Naive B cell (primary cell): Measurements from ENCODE around the gene GOT1. TPM values are rescaled to one million over a fixed set of nuclear protein-coding genes. Genes with fewer than 3 reads are reported as not detected.

Experiments
- ATAC-seq, 2 donors: fragments of 150-1000 bp; cut with Tn5 transposase; 2 replicates each; pipeline ENCODE4 v1.10.0; 2021; ENCODE audit warnings: low read depth in 2 of 2, mild to moderate bottlenecking in 2 of 2, moderate library complexity in 2 of 2
- DNase-seq: peaks from one replicate; pipeline ENCODE4 v3.0.0; 2022
- H3K27ac Mint-ChIP-seq, 6 donors: one replicate each; pipeline ENCODE4 v1.8.0; 2020 to 2022; ENCODE audit warnings: mild to moderate bottlenecking in 6 of 6, mixed read lengths in 6 of 6, moderate library complexity in 5 of 6, inconsistent platforms in 2 of 6
- H3K27me3 Mint-ChIP-seq, 3 donors: one replicate each; pipeline ENCODE4 v1.8.0; 2021 to 2022; ENCODE audit warnings: mixed read lengths in 3 of 3, mild to moderate bottlenecking in 1 of 3
- H3K36me3 Mint-ChIP-seq, 2 donors: one replicate each; pipeline ENCODE4 v1.8.0; 2020 to 2022; ENCODE audit warnings: mixed read lengths in 2 of 2, inconsistent platforms in 1 of 2, mild to moderate bottlenecking in 1 of 2
- H3K4me1 Mint-ChIP-seq, 3 donors: one replicate each; pipeline ENCODE4 v1.8.0; 2020 to 2022; ENCODE audit warnings: mixed read lengths in 3 of 3, inconsistent platforms in 1 of 3, mild to moderate bottlenecking in 1 of 3, moderate library complexity in 1 of 3
- H3K4me3 Mint-ChIP-seq, 8 donors: one replicate each; pipeline ENCODE4 v1.8.0; 2020 to 2022; ENCODE audit warnings: mild to moderate bottlenecking in 8 of 8, mixed read lengths in 8 of 8, moderate library complexity in 8 of 8, inconsistent platforms in 2 of 8
- H3K9me3 Mint-ChIP-seq, 7 donors: one replicate each; pipeline ENCODE4 v1.8.0; 2020 to 2022; ENCODE audit warnings: mixed read lengths in 7 of 7, mild to moderate bottlenecking in 5 of 7, inconsistent platforms in 2 of 7, moderate library complexity in 1 of 7
- polyA plus RNA-seq, 6 donors: library from polyadenylated mRNA; unstranded; fragments of 300-500 nt; fragmentation: Illumina TruSeq; gene quantifications; one replicate each; pipeline ENCODE4 v1.2.3, GENCODE V29; 2021; ENCODE audit warnings: low read depth in 6 of 6

Gene GOT1
- polyA plus RNA-seq, 6 donors from 2014 or later = 8.8 to 15.5 (median 11.2) TPM

DNA sequence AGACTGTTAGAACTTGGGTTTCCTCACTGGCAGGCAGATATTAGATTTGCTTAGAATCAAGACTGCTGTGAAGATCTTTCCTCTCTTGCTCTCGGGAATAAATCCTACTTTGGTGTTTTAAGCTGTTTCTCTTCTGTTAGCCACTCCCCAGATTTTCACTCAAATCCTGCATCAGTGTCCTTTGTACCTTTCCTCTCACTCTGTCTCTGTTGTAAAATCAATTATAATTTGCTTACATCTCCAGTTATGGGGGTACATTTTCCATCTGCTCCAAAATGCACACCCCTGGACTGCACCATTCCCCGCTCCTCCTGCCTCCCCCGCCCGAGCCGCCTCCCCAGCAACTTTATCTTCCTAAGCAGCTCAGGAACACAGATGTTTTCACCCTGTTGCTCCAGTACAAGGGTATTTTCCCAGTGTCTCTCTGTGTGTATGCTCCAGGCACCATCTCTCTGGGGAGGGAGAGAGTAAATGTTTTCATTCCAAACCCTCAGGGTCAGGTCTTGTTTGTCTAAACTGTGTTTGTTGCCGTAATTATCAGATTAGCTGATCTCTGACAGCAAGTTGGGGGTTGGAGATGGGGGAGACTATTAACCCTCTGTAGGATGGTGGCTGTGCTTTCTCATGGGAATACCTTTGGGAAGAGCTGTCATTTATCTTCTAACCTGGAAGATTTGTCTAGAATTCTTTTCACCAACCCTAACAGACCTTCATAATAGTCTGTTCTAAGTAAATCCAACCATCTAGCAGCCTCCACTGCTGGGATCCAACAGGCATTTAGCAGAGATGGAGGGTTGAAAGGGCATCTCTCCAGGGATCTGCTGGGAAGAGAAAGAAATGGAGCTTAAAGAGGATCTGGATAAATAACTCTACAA, 20.4 kb upstream of the GOT1 start:
- Mint-ChIP-seq H3K4me1 (no peaks in the 10 kb centered on the region), H3K4me3 (no peak overlapping the region), H3K36me3 (no peaks in the 10 kb centered on the region), H3K9me3 (no peaks in the 10 kb centered on the region), H3K27ac (no peak overlapping the region), H3K27me3 (peaks cover 27 to 44% (median 42%) of the 10 kb centered on the region in 3 donors)
- DNase-seq = no peak
- no peak for ATAC-seq

DNA sequence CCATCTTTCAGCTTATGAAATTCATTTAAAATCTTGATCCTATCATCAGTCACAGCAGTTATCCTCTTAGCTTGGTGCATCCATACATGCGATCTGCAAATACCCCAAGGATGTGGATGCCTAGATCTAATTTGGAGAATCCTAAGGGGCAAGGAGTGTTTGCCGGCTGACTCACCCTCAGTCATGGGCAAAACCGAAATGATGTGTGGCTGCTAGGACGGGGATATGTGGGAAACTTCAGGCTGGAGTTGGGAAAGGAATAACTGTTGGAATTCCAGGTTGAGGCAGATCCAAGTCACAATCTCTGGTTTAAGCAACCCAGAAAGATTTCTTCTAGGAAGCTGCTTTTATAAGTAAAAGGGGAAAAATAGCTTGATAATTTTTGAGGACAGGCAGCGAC, 19.7 kb upstream of the GOT1 start:
- ATAC-seq = no peak
- H3K4me1 Mint-ChIP-seq = no peaks in the 10 kb centered on the region
- H3K9me3 Mint-ChIP-seq = no peaks in the 10 kb centered on the region
- H3K27me3 Mint-ChIP-seq = peaks cover 27 to 44% (median 42%) of the 10 kb centered on the region in 3 donors
- DNase-seq = no peak
- H3K4me3 Mint-ChIP-seq = no peak overlapping the region
- H3K36me3 Mint-ChIP-seq = no peaks in the 10 kb centered on the region
- H3K27ac Mint-ChIP-seq = no peak overlapping the region

DNA sequence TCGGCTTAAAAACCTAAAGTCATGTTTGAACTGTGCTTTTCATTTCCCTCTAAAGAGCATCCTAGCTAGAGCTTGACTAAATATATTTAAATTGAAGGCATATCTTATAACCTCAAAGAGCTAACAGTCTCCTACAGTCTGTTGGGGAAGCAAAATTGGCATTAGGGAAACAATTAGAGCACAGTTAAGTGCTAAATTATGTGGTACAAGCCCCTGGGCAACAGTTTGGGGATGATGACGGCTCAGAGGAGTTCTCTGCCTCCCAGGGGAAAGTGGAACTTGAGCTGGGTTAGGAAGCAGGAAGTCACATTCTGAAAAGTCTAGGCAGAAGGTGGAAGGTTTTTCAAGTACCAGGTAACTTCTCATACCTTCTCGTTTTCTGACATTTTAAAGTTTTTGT, 18.6 kb upstream of the GOT1 start:
- H3K9me3 Mint-ChIP-seq = no peaks in the 10 kb centered on the region
- H3K4me1 Mint-ChIP-seq = no peaks in the 10 kb centered on the region
- no peak overlapping the region for H3K27ac Mint-ChIP-seq
- ATAC-seq (no peak), DNase-seq (no peak)
- peaks cover 23 to 50% (median 42%) of the 10 kb centered on the region in 3 donors for H3K27me3 Mint-ChIP-seq
- no peak overlapping the region for H3K4me3 Mint-ChIP-seq
- no peaks in the 10 kb centered on the region for H3K36me3 Mint-ChIP-seq

DNA sequence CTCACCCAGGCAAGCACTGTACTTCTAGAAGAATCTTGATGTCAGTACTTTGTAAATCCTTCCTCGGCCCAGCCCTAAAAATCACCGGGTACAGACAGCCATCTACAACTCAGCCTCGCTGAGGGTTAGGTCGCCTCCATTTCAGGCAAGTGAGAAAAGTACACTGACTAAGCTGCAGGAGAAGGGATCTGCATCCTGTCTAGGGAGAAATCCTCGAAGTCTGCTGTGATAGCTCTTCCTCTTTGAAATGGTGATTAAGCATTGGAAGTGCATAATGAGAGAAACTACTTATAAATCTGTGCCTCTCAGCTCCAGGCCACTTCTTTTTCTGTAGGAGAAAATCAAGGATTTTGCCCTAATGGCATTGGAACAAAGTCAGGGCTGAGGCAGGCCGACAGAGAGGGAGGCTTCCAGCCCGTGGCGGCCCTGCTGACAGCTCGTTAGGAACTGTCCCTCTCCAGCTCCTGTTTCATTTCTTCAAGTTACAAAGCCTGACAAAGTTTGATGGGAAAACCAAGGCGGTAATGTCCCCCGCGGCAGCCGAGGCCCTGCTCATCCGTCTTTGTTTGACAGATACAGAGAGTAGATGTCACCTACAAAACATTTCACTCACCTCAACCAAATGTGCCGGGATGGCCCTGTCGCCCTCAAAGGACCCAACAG, 14.1 kb upstream of the GOT1 start:
- no peak for ATAC-seq
- Mint-ChIP-seq H3K27ac (no peak overlapping the region), H3K4me1 (no peaks in the 10 kb centered on the region), H3K36me3 (no peaks in the 10 kb centered on the region), H3K4me3 (no peak overlapping the region), H3K9me3 (no peaks in the 10 kb centered on the region), H3K27me3 (peaks cover 4 to 24% (median 8%) of the 10 kb centered on the region in 3 donors)
- DNase-seq = no peak

DNA sequence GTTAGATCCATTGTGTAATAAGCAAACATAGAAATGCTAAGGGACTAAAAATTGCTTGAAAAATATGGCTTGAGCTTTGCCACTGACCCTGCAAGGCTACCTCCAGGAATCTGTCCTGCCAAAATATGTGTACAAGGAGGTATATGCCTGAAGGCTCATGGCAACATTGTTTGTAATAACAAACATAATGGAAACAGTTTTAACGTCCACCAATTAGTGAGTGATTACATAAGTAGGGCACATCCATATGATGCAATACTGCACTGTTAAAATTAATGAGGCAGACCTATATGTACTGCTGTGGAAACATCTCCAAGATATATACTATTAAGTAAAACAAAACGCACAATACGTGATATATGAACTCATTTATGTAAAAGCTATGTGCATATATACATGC, 13.1 kb upstream of the GOT1 start:
- ATAC-seq (no peak), DNase-seq (no peak)
- Mint-ChIP-seq H3K9me3 (no peaks in the 10 kb centered on the region), H3K4me3 (no peak overlapping the region), H3K4me1 (no peaks in the 10 kb centered on the region), H3K36me3 (no peaks in the 10 kb centered on the region), H3K27me3 (peaks cover 0 to 15% (median 4%) of the 10 kb centered on the region in 3 donors), H3K27ac (no peak overlapping the region)

DNA sequence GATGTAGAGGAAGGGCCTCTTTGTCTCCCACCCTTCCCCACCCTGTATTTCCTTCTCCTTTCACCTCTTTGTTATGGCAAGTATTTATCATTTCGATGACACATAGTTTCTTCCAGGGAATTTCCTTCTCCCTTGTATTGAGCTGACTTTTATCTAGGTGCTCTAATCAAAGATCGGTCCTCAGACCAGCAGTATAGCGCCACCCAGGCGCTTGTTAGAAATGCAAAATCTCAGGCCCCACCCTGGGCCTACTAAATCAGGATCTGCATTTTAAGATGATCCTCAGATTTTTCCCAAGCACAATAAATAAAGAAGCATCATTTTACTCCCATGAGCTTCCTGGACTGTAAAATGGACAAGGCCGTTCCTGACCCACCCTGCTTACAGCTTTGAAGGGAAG, 12.0 kb upstream of the GOT1 start:
- Mint-ChIP-seq H3K27me3 (peaks cover 0 to 15% (median 3%) of the 10 kb centered on the region in 3 donors), H3K27ac (no peak overlapping the region), H3K4me3 (no peak overlapping the region), H3K9me3 (no peaks in the 10 kb centered on the region), H3K36me3 (no peaks in the 10 kb centered on the region), H3K4me1 (no peaks in the 10 kb centered on the region)
- no peak for DNase-seq
- ATAC-seq = no peak

DNA sequence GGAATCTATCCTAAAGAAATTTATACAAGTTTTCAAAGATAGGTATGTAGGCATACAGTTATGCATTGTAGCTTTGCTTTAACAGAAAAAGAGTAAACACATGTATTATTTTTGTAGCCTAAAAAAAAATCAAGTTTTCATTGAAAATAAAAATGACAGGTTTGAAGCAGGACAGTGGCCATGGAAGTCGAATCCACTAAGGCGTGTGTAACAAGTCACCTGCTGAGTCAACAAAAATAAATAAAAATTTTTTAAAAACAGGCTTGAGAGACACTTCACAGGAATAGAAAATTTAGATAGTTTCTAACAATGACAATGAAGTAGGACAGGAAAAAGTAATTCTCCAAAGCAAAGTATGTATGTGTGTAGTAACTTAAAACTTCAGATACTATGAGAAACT, 8.5 kb upstream of the GOT1 start:
- Mint-ChIP-seq H3K27me3 (peaks cover 0 to 4% (median 0%) of the 10 kb centered on the region in 3 donors), H3K4me3 (no peak overlapping the region), H3K4me1 (peaks cover 0 to 5% (median 0%) of the 10 kb centered on the region in 3 donors), H3K9me3 (no peaks in the 10 kb centered on the region), H3K36me3 (no peaks in the 10 kb centered on the region), H3K27ac (no peak overlapping the region)
- ATAC-seq = no peak
- no peak for DNase-seq

DNA sequence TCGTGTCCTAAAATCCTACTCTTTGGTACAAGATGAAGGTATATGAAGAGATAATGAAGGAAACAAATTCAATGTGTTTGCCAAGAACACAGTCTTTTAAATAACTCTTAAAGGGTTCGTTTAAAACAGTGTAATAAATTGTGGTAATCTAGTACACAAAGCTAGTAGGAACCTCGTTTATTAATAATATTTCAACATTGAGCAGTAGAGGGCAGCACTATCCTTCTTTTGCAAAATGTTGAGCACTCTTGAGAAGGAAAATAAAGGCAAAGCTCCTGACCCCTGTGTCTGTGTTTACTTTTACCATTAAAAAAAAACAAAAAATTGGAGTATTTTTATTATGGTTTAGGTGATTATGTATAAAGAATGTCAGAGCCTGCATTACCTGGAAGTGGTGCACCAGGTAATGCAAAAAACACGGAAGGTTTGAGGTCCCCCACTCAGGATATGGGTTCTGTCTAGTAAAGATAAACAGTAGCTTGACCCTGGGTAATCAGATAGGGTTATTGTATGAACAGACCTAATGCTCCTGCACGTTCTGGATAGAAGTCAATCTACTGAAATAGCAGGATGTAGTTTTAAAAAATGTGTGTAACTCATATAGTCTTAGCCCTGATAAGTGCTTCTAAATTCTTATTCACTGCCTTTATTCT, 5.7 kb upstream of the GOT1 start:
- peak; percentile 47 to 53 for ATAC-seq
- peak overlapping the region in 2 of 6 donors; percentile 3 to 45 for H3K27ac Mint-ChIP-seq
- H3K36me3 Mint-ChIP-seq = no peaks in the 10 kb centered on the region
- H3K27me3 Mint-ChIP-seq = no peaks in the 10 kb centered on the region
- H3K4me3 Mint-ChIP-seq = peak overlapping the region in 1 of 8 donors; percentile 69
- H3K9me3 Mint-ChIP-seq = no peaks in the 10 kb centered on the region
- peaks cover 8 to 16% (median 11%) of the 10 kb centered on the region in 3 donors for H3K4me1 Mint-ChIP-seq
- peak; percentile 48 for DNase-seq

DNA sequence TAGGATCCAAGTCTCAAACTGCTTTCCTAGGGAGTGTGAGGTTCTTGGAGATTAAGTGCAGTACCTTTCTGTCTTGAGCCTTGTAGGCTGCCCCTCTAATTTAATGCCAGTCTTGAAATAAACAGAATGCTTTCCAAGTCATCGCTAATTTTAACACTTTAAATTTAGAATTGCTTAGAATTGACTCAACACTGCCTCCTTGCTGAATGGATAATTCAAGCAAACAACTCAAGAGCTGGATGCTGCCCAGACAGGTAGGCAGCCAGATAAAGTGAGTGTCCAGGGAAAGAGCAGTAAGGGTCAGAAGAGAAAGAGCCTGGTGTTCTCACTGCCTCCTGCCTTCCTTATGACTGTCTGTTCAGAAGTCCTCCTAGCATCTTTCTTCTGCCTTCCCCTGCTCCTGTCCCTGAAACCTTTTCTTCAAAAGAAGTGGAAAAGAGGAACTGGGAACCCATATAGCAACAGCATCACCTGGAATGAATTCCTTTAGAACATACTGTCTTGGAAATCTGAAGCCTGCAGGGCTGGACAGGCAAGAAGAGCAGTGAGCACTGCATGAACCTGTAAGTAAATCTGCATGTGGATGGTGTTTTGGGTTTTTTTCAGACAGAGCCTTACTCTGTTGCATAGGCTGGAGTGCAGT, 3.1 kb upstream of the GOT1 start:
- no peaks in the 10 kb centered on the region for H3K36me3 Mint-ChIP-seq
- ATAC-seq = no peak
- peak overlapping the region in 2 of 8 donors; percentile 23 to 88 for H3K4me3 Mint-ChIP-seq
- no peak for DNase-seq
- peaks cover 20 to 34% (median 29%) of the 10 kb centered on the region in 3 donors for H3K4me1 Mint-ChIP-seq
- H3K27ac Mint-ChIP-seq = peak overlapping the region in 1 of 6 donors; percentile 69
- H3K27me3 Mint-ChIP-seq = no peaks in the 10 kb centered on the region
- no peaks in the 10 kb centered on the region for H3K9me3 Mint-ChIP-seq

DNA sequence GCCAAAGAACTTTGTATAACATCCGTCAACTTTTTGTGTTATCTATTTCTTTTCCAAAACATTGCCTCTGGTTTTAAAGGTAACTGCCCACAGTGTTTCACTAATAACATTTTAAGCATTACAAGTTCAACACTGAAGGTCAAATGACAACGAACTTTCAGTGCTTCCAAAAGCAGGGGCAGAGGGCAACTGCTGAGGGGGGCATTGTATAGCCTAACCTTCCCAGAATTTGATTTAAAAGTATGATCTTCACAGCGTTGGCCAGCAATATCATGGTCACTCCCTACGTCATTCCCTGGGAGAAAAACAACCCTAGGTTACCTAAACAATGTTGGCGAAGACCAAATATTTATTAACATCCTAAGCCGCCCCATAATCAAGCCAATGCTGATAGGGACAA, 2.5 kb upstream of the GOT1 start:
- Mint-ChIP-seq H3K27me3 (no peaks in the 10 kb centered on the region), H3K27ac (peak overlapping the region in 1 of 6 donors; percentile 58), H3K4me3 (peak overlapping the region in 1 of 8 donors; percentile 88), H3K36me3 (no peaks in the 10 kb centered on the region), H3K4me1 (peaks cover 20 to 34% (median 29%) of the 10 kb centered on the region in 3 donors), H3K9me3 (no peaks in the 10 kb centered on the region)
- DNase-seq = no peak
- ATAC-seq = no peak

DNA sequence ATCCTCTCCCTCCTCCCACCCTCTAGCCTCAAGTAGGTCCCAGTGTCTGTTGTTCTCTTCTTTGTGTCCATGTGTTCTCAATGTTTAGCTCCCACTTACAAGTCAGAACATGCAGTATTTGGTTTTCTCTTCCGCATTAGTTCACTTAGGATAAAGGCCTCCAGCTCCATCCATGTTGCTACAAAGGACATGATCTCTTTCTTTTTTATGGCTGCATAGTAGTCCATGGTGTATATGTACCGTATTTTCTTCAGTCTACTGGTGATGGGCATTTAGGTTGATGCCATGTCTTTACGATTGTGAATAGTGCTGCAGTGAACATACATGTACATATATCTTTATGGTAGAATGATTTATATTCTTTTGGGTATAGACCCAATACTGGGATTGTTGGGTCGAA, 1.6 kb upstream of the GOT1 start:
- H3K4me1 Mint-ChIP-seq = peaks cover 20 to 34% (median 29%) of the 10 kb centered on the region in 3 donors
- no peak for ATAC-seq

DNA sequence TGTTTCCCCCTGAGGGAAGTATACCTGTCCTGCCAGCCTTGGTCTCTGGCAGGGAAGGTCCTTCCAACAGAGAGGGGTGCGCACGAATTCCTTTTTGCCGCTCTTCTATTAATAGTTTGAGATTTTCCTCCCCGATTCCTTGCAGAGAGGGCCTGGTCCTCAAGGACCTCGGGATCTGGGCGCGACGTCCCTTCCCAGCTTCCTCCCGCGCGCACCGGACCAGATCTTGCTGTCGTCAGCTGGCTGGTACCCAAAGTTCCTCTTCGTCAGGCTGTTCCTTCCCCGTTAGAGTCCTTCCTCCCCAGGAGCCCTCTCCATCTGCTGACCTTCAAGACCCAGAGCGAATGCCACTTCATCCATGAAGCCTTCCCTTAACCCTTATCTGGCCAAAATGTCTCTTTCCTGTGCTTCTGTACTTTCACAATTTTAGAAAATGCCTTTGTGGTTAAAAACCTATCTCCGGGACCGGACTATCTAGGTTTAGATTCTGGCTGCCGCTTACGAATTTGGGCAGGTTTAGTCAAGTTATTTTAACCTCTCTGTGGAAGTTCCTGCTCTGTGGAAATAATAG, 851 bp upstream of the GOT1 start:
- DNase-seq = peak; percentile 29
- no peak for ATAC-seq
- H3K36me3 Mint-ChIP-seq = no peaks in the 10 kb centered on the region
- peak overlapping the region; percentile 93 to 99 (median 98) for H3K27ac Mint-ChIP-seq
- H3K4me3 Mint-ChIP-seq = peak overlapping the region; percentile 88 to 99 (median 98)
- H3K4me1 Mint-ChIP-seq = peaks cover 20 to 34% (median 29%) of the 10 kb centered on the region in 3 donors
- H3K27me3 Mint-ChIP-seq = no peaks in the 10 kb centered on the region
- H3K9me3 Mint-ChIP-seq = no peaks in the 10 kb centered on the region

More for the DNA sequence above, 1.6 kb upstream of the GOT1 start:
- H3K4me3 Mint-ChIP-seq = peak overlapping the region in 7 of 8 donors; percentile 70 to 99 (median 88)
- H3K9me3 Mint-ChIP-seq = no peaks in the 10 kb centered on the region
- H3K27me3 Mint-ChIP-seq = no peaks in the 10 kb centered on the region
- DNase-seq = no peak
- H3K27ac Mint-ChIP-seq = peak overlapping the region in 1 of 6 donors; percentile 93
- no peaks in the 10 kb centered on the region for H3K36me3 Mint-ChIP-seq

DNA sequence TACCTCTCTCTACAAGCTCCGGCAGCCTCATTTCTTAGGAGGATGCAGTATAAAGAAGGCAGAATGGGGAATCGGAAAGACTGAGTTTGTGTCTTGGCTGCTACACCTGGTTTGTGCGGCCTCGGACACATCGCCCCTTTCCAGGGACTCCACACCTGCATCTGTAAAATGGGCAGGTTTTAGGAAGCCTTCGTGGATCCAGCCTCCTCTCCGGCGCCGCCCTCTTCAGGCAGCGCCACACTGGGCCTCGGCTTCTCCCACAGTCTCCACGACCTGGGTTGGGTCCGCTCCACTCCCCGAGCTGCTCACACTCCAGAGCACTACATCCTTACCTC, 341 bp downstream of the GOT1 start:
- Mint-ChIP-seq H3K4me3 (peak overlapping the region; percentile 88 to 99 (median 98)), H3K36me3 (peaks cover 0 to 3% of the 10 kb centered on the region in 2 donors), H3K4me1 (peaks cover 20 to 29% (median 29%) of the 10 kb centered on the region in 3 donors), H3K27me3 (no peaks in the 10 kb centered on the region), H3K9me3 (no peaks in the 10 kb centered on the region), H3K27ac (peak overlapping the region; percentile 91 to 99 (median 96))
- peak; percentile 1 for ATAC-seq
- no peak for DNase-seq
